CD14-positive monocyte (primary cell): Measurements from ENCODE around the gene RAB6B. TPM values are rescaled to one million over a fixed set of nuclear protein-coding genes. Genes with fewer than 3 reads are reported as not detected.

ENCODE experiments used
- DNase-seq, 3 donors: peaks; one replicate each; pipeline ENCODE4 v3.0.0-alpha.2; 2011 to 2022
- H2AFZ ChIP-seq: 2 replicates; pipeline ENCODE4 v1.6.0; 2012; ENCODE audit warnings: mild to moderate bottlenecking, low read depth, low read length, inconsistent platforms; ENCODE audit not compliant: insufficient read depth, poor library complexity, severe bottlenecking
- H3K27ac ChIP-seq, 2 donors: 1 replicate in 1 of 2; 2 replicates in 1 of 2; pipeline ENCODE4 v1.5.1; 2012 to 2013; ENCODE audit warnings: low read length in 2 of 2, control low read depth in 1 of 2, inconsistent platforms in 1 of 2, low read depth in 1 of 2, mild to moderate bottlenecking in 1 of 2
- H3K27me3 ChIP-seq, 2 donors: one replicate each; pipeline versions ENCODE4 v1.6.0 to v1.6.1; 2011 to 2013; ENCODE audit warnings: low read length in 2 of 2; ENCODE audit not compliant: control insufficient read depth in 2 of 2, insufficient read depth in 2 of 2
- H3K36me3 ChIP-seq, 2 donors: replicated peaks in 1 of 2; 1 replicate in 1 of 2; 2 replicates in 1 of 2; pipeline versions ENCODE4 v1.5.1 to v1.6.1; 2012 to 2013; ENCODE audit warnings: low read length in 2 of 2, control low read depth in 1 of 2, inconsistent platforms in 1 of 2, mild to moderate bottlenecking in 1 of 2; ENCODE audit not compliant: insufficient read depth in 2 of 2, control insufficient read depth in 1 of 2
- H3K4me1 ChIP-seq, 2 donors: 1 replicate in 1 of 2; 2 replicates in 1 of 2; pipeline versions ENCODE4 v1.5.1 to v1.6.1; 2012 to 2013; ENCODE audit warnings: low read length in 2 of 2, control low read depth in 1 of 2, inconsistent platforms in 1 of 2, mild to moderate bottlenecking in 1 of 2, moderate library complexity in 1 of 2; ENCODE audit not compliant: insufficient read depth in 2 of 2, control insufficient read depth in 1 of 2
- H3K4me2 ChIP-seq: replicated peaks from 2 replicates; pipeline ENCODE3; 2012; ENCODE audit warnings: low read length, moderate library complexity, mild to moderate bottlenecking; ENCODE audit not compliant: poor library complexity, severe bottlenecking; ENCODE audit errors: extremely low read depth
- H3K4me3 ChIP-seq, 3 experiments: fragments of 200-600 bp in 1 of 3; sonication (generic) in 1 of 3; replicated peaks in 1 of 3; 1 replicate in 2 of 3; 2 replicates in 1 of 3; pipeline ENCODE4 v1.5.1; 2011 to 2013; ENCODE audit warnings: low read length in 3 of 3, mild to moderate bottlenecking in 3 of 3, control low read depth in 2 of 3, low read depth in 2 of 3, inconsistent platforms in 1 of 3, moderate library complexity in 1 of 3
- H3K79me2 ChIP-seq: 2 replicates; pipeline ENCODE4 v1.6.0; 2012; ENCODE audit warnings: mild to moderate bottlenecking, control low read depth, inconsistent platforms, low read length, moderate library complexity; ENCODE audit not compliant: insufficient read depth
- H3K9ac ChIP-seq: 2 replicates; pipeline ENCODE4 v1.6.0; 2017; ENCODE audit warnings: low read length, mild to moderate bottlenecking; ENCODE audit not compliant: insufficient read depth, poor library complexity, severe bottlenecking
- H3K9me3 ChIP-seq, 2 donors: replicated peaks in 1 of 2; 1 replicate in 1 of 2; 2 replicates in 1 of 2; pipeline versions ENCODE4 v1.5.1 to v1.6.1; 2012 to 2013; ENCODE audit warnings: low read length in 2 of 2, control low read depth in 1 of 2; ENCODE audit not compliant: control insufficient read depth in 1 of 2, insufficient read depth in 1 of 2
- H4K20me1 ChIP-seq: 2 replicates; pipeline ENCODE4 v1.6.0; 2012; ENCODE audit warnings: mild to moderate bottlenecking, low read length, control low read depth, moderate library complexity; ENCODE audit not compliant: insufficient read depth
- H3K27ac Mint-ChIP-seq, 7 donors: one replicate each; pipeline ENCODE4 v1.8.0; 2020; ENCODE audit warnings: mild to moderate bottlenecking in 7 of 7, mixed read lengths in 7 of 7, moderate library complexity in 6 of 7, inconsistent platforms in 2 of 7
- H3K27me3 Mint-ChIP-seq, 3 donors: one replicate each; pipeline ENCODE4 v1.8.0; 2021 to 2022; ENCODE audit warnings: low read depth in 3 of 3, mild to moderate bottlenecking in 3 of 3, mixed read lengths in 3 of 3, moderate library complexity in 3 of 3, inconsistent platforms in 1 of 3
- H3K36me3 Mint-ChIP-seq, 2 donors: one replicate each; pipeline ENCODE4 v1.8.0; 2020; ENCODE audit warnings: mixed read lengths in 2 of 2, inconsistent platforms in 1 of 2, mild to moderate bottlenecking in 1 of 2
- H3K4me1 Mint-ChIP-seq: one replicate; pipeline ENCODE4 v1.8.0; 2020; ENCODE audit warnings: mild to moderate bottlenecking, mixed read lengths
- H3K4me3 Mint-ChIP-seq, 2 donors: one replicate each; pipeline ENCODE4 v1.8.0; 2020; ENCODE audit warnings: mild to moderate bottlenecking in 2 of 2, mixed read lengths in 2 of 2, moderate library complexity in 1 of 2
- H3K9me3 Mint-ChIP-seq, 7 donors: one replicate each; pipeline ENCODE4 v1.8.0; 2020 to 2022; ENCODE audit warnings: mixed read lengths in 7 of 7, mild to moderate bottlenecking in 6 of 7, moderate library complexity in 6 of 7, inconsistent platforms in 2 of 7
- WGBS: methylation state at CpG from one replicate; pipeline ENCODE4 v1.1.5; 2013; ENCODE audit warnings: missing lambda C conversion rate; ENCODE audit not compliant: insufficient coverage; 5-methylcytosine and 5-hydroxymethylcytosine counted together
- intact Hi-C, 2 donors: fragments of 100-400 bp; cut with micrococcal nuclease; formaldehyde crosslinking; loops; one replicate each; pipeline versions ENCODE4 v1.15.0 to v1.15.1; 2023
- polyA plus RNA-seq, 3 donors: library from polyadenylated mRNA; depleted of rRNA in 1 of 3; unstranded in 2 of 3; stranded (reverse) in 1 of 3; fragments of 300-500 nt in 2 of 3; fragments of >200 nt in 1 of 3; fragmentation: Illumina TruSeq in 2 of 3; gene quantifications; 1 replicate in 2 of 3; 2 replicates in 1 of 3; pipeline ENCODE4 v1.2.3, GENCODE V29; 2012 to 2021
- TF ChIP-seq, protein P1 (sequence below): fragments of 200-600 bp; IDR thresholded peaks from one replicate; pipeline ENCODE4 v1.8.0; 2022; ENCODE audit warnings: antibody characterized with exemption, mild to moderate bottlenecking

The RAB6B gene
- polyA plus RNA-seq, 3 donors: 0.46 TPM; not detected in 2

DNA sequence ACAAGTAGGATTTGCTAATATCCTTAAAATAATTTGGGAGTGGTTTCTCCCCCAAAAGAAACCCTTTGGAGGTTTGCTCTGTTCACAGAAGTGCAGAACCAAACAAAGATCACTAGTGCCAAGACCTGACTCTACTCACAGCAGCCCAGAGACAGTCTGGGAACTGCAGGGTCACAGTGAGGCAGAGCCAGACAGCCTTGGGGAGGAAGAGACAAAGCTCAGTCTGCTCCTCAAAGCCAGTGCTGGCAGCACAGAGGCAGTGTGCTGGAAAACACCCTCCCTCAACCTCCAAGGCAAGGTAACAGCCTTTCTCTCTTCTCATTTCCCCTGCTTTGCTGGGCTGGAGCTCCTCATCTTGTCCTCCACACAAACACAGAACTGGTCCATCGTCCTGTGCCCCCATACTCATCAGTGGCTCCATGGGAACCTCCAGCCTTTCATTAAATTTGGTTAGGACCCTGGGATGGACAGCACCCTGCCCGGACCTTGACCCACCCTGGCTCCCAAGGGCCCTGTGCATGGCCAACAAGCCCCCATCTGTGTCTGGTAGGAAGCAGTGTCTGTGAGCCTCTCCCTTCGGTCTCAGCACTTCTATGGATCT lies 12.6 kb downstream of the RAB6B start:
- no peaks in the 10 kb centered on the region for H3K4me1 Mint-ChIP-seq
- 88% methylated on average over 3 of the region's 3 CpGs for WGBS
- H3K27ac Mint-ChIP-seq: no peak overlapping the region
- no peaks in the 10 kb centered on the region for H3K36me3 Mint-ChIP-seq
- intact Hi-C loops: no loop called here
- Histone ChIP-seq H3K27me3 (no peaks in the 10 kb centered on the region), H3K79me2 (no peaks in the 10 kb centered on the region), H3K9ac (no peak overlapping the region), H3K36me3 (no peaks in the 10 kb centered on the region), H4K20me1 (no peaks in the 10 kb centered on the region), H3K27ac (no peak overlapping the region), H2AFZ (no peak overlapping the region), H3K4me3 (no peak overlapping the region), H3K9me3 (peaks cover 7 to 8% of the 10 kb centered on the region in 2 donors), H3K4me2 (no peak overlapping the region), H3K4me1 (no peaks in the 10 kb centered on the region)
- no peak for DNase-seq
- peaks cover 6 to 16% (median 9%) of the 10 kb centered on the region in 7 donors for H3K9me3 Mint-ChIP-seq
- H3K27me3 Mint-ChIP-seq: peaks cover 1 to 6% (median 3%) of the 10 kb centered on the region in 3 donors
- TF ChIP-seq, protein P1, sequence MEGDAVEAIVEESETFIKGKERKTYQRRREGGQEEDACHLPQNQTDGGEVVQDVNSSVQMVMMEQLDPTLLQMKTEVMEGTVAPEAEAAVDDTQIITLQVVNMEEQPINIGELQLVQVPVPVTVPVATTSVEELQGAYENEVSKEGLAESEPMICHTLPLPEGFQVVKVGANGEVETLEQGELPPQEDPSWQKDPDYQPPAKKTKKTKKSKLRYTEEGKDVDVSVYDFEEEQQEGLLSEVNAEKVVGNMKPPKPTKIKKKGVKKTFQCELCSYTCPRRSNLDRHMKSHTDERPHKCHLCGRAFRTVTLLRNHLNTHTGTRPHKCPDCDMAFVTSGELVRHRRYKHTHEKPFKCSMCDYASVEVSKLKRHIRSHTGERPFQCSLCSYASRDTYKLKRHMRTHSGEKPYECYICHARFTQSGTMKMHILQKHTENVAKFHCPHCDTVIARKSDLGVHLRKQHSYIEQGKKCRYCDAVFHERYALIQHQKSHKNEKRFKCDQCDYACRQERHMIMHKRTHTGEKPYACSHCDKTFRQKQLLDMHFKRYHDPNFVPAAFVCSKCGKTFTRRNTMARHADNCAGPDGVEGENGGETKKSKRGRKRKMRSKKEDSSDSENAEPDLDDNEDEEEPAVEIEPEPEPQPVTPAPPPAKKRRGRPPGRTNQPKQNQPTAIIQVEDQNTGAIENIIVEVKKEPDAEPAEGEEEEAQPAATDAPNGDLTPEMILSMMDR: no peak
- H3K4me3 Mint-ChIP-seq: no peak overlapping the region

DNA sequence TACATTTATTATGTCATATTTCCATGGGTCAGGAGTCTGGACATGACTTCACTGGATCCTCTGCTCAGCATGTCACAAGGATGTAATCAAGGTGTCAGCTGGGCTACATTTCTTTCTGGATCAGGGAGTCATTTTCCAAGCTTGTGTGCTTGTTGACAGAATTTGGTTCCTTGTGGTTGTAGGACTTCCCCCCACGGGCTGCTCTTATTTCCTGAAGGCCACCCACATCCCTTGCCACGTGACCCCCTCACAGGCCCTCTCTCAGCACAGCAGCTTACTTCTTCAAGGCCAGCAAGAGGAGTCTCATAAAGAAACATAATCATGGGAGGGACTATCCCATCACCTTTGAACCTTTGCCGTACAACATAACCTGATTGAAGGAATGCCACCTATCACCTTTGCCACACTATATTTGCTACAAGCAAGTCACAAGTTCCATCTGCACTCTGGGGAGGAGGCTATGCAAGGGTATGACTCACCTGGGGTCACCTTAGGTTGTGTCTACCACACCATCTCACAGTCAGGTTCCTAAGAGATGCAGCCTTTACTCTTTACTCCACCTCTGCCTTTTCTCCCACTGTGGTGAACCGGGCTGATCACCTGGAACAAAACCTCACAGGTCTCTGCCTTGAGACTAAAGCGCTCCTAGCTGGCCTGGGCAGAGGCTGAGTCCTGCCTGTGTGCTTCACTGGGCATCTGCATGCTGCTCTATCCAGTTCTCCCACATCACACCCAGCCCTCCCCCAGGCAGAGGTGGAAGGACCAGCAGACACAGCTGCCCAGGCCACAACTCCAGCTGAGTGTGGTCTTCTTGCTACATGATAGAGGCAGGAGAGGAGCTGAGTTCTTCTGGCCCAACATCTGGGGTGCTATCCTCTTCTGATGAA lies 13.5 kb downstream of the RAB6B start:
- Histone ChIP-seq H3K27ac (no peak overlapping the region), H3K36me3 (no peaks in the 10 kb centered on the region), H2AFZ (no peak overlapping the region), H3K27me3 (no peaks in the 10 kb centered on the region), H3K4me3 (no peak overlapping the region), H3K9me3 (peaks cover 7 to 8% of the 10 kb centered on the region in 2 donors), H3K9ac (no peak overlapping the region), H3K4me2 (no peak overlapping the region), H3K4me1 (no peaks in the 10 kb centered on the region), H4K20me1 (no peaks in the 10 kb centered on the region), H3K79me2 (no peaks in the 10 kb centered on the region)
- DNase-seq: no peak
- H3K36me3 Mint-ChIP-seq: no peaks in the 10 kb centered on the region
- intact Hi-C loops: no loop called here
- peaks cover 1 to 6% (median 3%) of the 10 kb centered on the region in 3 donors for H3K27me3 Mint-ChIP-seq
- TF ChIP-seq, protein P1: no peak
- H3K9me3 Mint-ChIP-seq: peaks cover 7 to 20% (median 12%) of the 10 kb centered on the region in 7 donors
- H3K4me1 Mint-ChIP-seq: no peaks in the 10 kb centered on the region
- H3K27ac Mint-ChIP-seq: no peak overlapping the region
- WGBS: 95% methylated on average over 2 of the region's 5 CpGs
- H3K4me3 Mint-ChIP-seq: no peak overlapping the region
